H1 (cell line): Measurements from ENCODE around the gene MAP7D2. TPM values are rescaled to one million over a fixed set of nuclear protein-coding genes. Genes with fewer than 3 reads are reported as not detected.

Experiments
- CBX5 ChIP-seq: fragments of 300-800, 300-1000 bp; sonication (generic); IDR thresholded peaks from 2 replicates; pipeline ENCODE4 v1.7.1; 2016; ENCODE audit warnings: antibody characterized with exemption, low read length, low read depth
- CHD2 ChIP-seq: IDR thresholded peaks from 2 replicates; pipeline ENCODE4 v1.6.1; 2012; ENCODE audit warnings: low read length, improper control_type of control experiment
- POLR2A ChIP-seq, 2 experiments: IDR thresholded peaks; 1 replicate in 1 of 2; 2 replicates in 1 of 2; pipeline ENCODE4 v1.6.1; 2011; ENCODE audit warnings: low read depth in 2 of 2, low read length in 2 of 2, mild to moderate bottlenecking in 2 of 2; ENCODE audit errors: control extremely low read depth in 1 of 2
- SIRT6 ChIP-seq: IDR thresholded peaks from one replicate; pipeline ENCODE4 v1.7.1; 2012; ENCODE audit warnings: low read length, inconsistent platforms
- SP4 ChIP-seq: IDR thresholded peaks from 2 replicates; pipeline ENCODE4 v1.6.1; 2012; ENCODE audit warnings: low read length, inconsistent platforms
- USF2 ChIP-seq: IDR thresholded peaks from 2 replicates; pipeline ENCODE4 v1.6.1; 2011; ENCODE audit warnings: low read length, improper control_type of control experiment
- YY1 ChIP-seq: IDR thresholded peaks from 2 replicates; pipeline ENCODE4 v1.6.1; 2011; ENCODE audit warnings: low read depth, mild to moderate bottlenecking, low read length
- polyA plus RNA-seq, 7 experiments: library from polyadenylated mRNA; depleted of rRNA in 3 of 7; stranded (reverse) in 5 of 7; unstranded in 2 of 7; fragments of >200 nt in 5 of 7; fragments of 200-250 nt in 2 of 7; gene quantifications; 1 replicate in 5 of 7; 2 replicates in 1 of 7; 4 replicates in 1 of 7; pipeline versions ENCODE4 v1.2.1 to v1.2.3, GENCODE V29; 2011 to 2013; ENCODE audit warnings: missing spikeins in 2 of 7, mixed read lengths in 2 of 7
- total RNA-seq: library from RNA; stranded (reverse); fragmentation: NEBNext Ultra II Directional; extraction: Animal tissue kit (Norgen Biotek cat#: 25700); gene quantifications from 2 replicates; pipeline ENCODE4 v1.2.1, GENCODE V29; 2021

Gene MAP7D2
- total and polyA plus RNA-seq, 2 of the 8 experiments (the other 6 are each of a cell fraction or from before 2014, with no cell fraction given), result 0.65 to 0.83 TPM

GRCh38 chrX:20019672-20020365, 96.9 kb downstream of the MAP7D2 start (continued):
- TF ChIP-seq USF2 (no peak), YY1 (no peak), CHD2 (no peak), CBX5 (no peak), SIRT6 (no peak), POLR2A (IDR thresholded peaks at IDR 0.05; ENCODE audit: control extremely low read depth in 1 of 2, low read depth in 2 of 2, low read length in 2 of 2) (no peak), SP4 (no peak)
